Keratinocyte (primary cell): ENCODE results near the gene NHLRC1. TPM values are rescaled to one million over a fixed set of nuclear protein-coding genes. Genes with fewer than 3 reads are reported as not detected.
A peak's percentile ranks its signal among the peaks of the same experiment; 100 is the strongest.

Experiments
- DNase-seq: peaks from one replicate; pipeline ENCODE4 v3.0.0-alpha.2; 2011; ENCODE audit warnings: low read depth, missing footprints, low spot score
- FAIRE-seq: peaks from 2 replicates; lab custom pipeline; 2011; peaks lifted over from hg19 to GRCh38; lab: Jason Lieb, UNC
- H2AFZ ChIP-seq: 2 replicates; pipeline ENCODE4 v1.6.0; 2012; ENCODE audit warnings: low read length, control low read depth, inconsistent platforms; ENCODE audit not compliant: control insufficient read depth
- H3K27ac ChIP-seq: 2 replicates; pipeline ENCODE4 v1.5.1; 2011; ENCODE audit warnings: low read length; ENCODE audit not compliant: control insufficient read depth, insufficient read depth
- H3K27me3 ChIP-seq: 3 replicates; pipeline ENCODE4 v1.6.0; 2011; ENCODE audit warnings: low read length; ENCODE audit not compliant: control insufficient read depth, insufficient read depth; ENCODE audit errors: extremely low read depth
- H3K36me3 ChIP-seq, 2 experiments: 2 replicates in 1 of 2; 3 replicates in 1 of 2; pipeline ENCODE4 v1.5.1; 2011; ENCODE audit warnings: low read length in 2 of 2, mild to moderate bottlenecking in 1 of 2; ENCODE audit not compliant: control insufficient read depth in 2 of 2, insufficient read depth in 2 of 2; ENCODE audit errors: extremely low read depth in 1 of 2
- H3K4me1 ChIP-seq: 3 replicates; pipeline ENCODE4 v1.5.1; 2011; ENCODE audit warnings: low read length; ENCODE audit not compliant: control insufficient read depth, insufficient read depth; ENCODE audit errors: extremely low read depth
- H3K4me2 ChIP-seq: 3 replicates; pipeline ENCODE4 v1.6.0; 2011; ENCODE audit warnings: low read depth, low read length; ENCODE audit not compliant: control insufficient read depth, insufficient read depth; ENCODE audit errors: extremely low read depth
- H3K4me3 ChIP-seq, 3 experiments: fragments of 200-600 bp in 1 of 3; sonication (generic) in 1 of 3; 2 replicates in 2 of 3; 3 replicates in 1 of 3; pipeline ENCODE4 v1.5.1; 2011 to 2016; ENCODE audit warnings: low read length in 3 of 3, mild to moderate bottlenecking in 3 of 3, control low read depth in 2 of 3, inconsistent platforms in 1 of 3, low read depth in 1 of 3, mixed read lengths in 1 of 3, mixed run types in 1 of 3, moderate library complexity in 1 of 3; ENCODE audit not compliant: control insufficient read depth in 2 of 3, insufficient read depth in 2 of 3; ENCODE audit errors: extremely low read depth in 1 of 3
- H3K79me2 ChIP-seq: 2 replicates; pipeline ENCODE4 v1.6.0; 2012; ENCODE audit warnings: low read length; ENCODE audit not compliant: control insufficient read depth, insufficient read depth
- H3K9ac ChIP-seq: 3 replicates; pipeline ENCODE4 v1.6.0; 2011; ENCODE audit warnings: low read length; ENCODE audit not compliant: control insufficient read depth, insufficient read depth; ENCODE audit errors: extremely low read depth
- H3K9me1 ChIP-seq: 3 replicates; pipeline ENCODE4 v1.6.0; 2011; ENCODE audit warnings: low read length; ENCODE audit not compliant: control insufficient read depth, insufficient read depth; ENCODE audit errors: extremely low read depth
- H3K9me3 ChIP-seq: 2 replicates; pipeline ENCODE4 v1.5.1; 2012; ENCODE audit warnings: low read depth, low read length; ENCODE audit not compliant: control insufficient read depth
- H4K20me1 ChIP-seq: 3 replicates; pipeline ENCODE4 v1.6.0; 2011; ENCODE audit warnings: low read length; ENCODE audit not compliant: control insufficient read depth, insufficient read depth; ENCODE audit errors: extremely low read depth
- EZH2 ChIP-seq: IDR thresholded peaks from one replicate; pipeline ENCODE4 v1.6.1; 2012; ENCODE audit warnings: inconsistent platforms, mild to moderate bottlenecking, low read length, moderate library complexity
- dilution Hi-C: fragments of 300-500 bp; cut with MboI; formaldehyde crosslinking; loops from one replicate; pipeline ENCODE4 v1.7.0; 2020; ENCODE audit warnings: low sequenced_read_pairs; ENCODE audit not compliant: extremely low pct_ligation_motif_present
- polyA plus RNA-seq, 5 experiments: library from polyadenylated mRNA; depleted of rRNA in 3 of 5; stranded (reverse) in 3 of 5; stranded (forward) in 1 of 5; unstranded in 1 of 5; fragments of >200 nt; gene quantifications; 1 replicate in 1 of 5; 2 replicates in 3 of 5; 3 replicates in 1 of 5; pipeline versions ENCODE4 v1.2.1 to v1.2.3, GENCODE V29; 2011 to 2012; ENCODE audit warnings: missing spikeins in 2 of 5, low read depth in 1 of 5, low replicate concordance in 1 of 5
- TF ChIP-seq, protein P1 (sequence below), 3 experiments: IDR thresholded peaks in 1 of 3; conservative IDR thresholded peaks in 1 of 3; optimal IDR thresholded peaks in 1 of 3; 2 replicates in 2 of 3; 3 replicates in 1 of 3; pipeline versions ENCODE3 to v1.5.1; 2011; ENCODE audit warnings: low read length in 3 of 3, mild to moderate bottlenecking in 3 of 3, moderate library complexity in 2 of 3, control low read depth in 1 of 3, inconsistent platforms in 1 of 3; ENCODE audit not compliant: insufficient read depth in 2 of 3; ENCODE audit errors: extremely low read depth in 1 of 3

Gene NHLRC1
- polyA plus RNA-seq, 1 donor (not counting 4 experiments of a cell fraction or from before 2014, with no cell fraction given): 1.2 TPM

DNA sequence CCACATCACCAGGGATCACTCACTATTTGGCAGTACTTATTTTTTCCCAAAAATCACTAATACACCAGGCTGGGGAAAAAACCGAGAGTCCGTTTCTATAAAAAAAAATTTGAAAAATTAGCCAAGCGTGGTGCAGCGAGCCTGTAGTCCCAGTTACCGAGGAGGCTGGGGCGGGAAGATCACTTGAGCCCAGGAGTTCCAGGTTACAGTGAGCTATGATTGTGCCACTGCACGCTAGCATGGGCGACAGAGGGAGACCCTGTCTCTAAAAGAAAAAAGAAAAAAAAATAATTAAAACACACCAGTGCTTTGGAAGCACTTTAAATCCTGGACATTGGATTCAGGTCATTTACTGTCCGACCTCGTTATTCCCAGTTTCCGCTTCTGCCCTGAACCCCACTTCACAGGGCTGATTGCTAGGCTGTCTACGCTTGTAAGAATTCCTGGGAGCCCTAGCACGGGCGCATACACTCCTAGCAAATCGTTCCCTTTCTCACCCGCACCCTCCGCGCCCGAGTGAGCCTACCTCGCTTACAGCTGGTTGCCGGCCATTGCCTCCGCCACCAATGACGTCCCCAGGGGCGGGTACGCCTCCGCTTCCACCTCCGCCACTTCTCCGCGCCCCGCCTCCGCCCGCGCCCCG, 32.2 kb upstream of the NHLRC1 start, which contains the start of gene TPMT:
Gene TPMT (minus strand): TSS at position 571 of the 643 bp plus-strand sequence. CDS start 5,950 bp downstream, outside the sequence.
- TF ChIP-seq, protein P1, sequence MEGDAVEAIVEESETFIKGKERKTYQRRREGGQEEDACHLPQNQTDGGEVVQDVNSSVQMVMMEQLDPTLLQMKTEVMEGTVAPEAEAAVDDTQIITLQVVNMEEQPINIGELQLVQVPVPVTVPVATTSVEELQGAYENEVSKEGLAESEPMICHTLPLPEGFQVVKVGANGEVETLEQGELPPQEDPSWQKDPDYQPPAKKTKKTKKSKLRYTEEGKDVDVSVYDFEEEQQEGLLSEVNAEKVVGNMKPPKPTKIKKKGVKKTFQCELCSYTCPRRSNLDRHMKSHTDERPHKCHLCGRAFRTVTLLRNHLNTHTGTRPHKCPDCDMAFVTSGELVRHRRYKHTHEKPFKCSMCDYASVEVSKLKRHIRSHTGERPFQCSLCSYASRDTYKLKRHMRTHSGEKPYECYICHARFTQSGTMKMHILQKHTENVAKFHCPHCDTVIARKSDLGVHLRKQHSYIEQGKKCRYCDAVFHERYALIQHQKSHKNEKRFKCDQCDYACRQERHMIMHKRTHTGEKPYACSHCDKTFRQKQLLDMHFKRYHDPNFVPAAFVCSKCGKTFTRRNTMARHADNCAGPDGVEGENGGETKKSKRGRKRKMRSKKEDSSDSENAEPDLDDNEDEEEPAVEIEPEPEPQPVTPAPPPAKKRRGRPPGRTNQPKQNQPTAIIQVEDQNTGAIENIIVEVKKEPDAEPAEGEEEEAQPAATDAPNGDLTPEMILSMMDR (optimal IDR thresholded peaks at IDR 0.05 in 1 of 3, IDR thresholded peaks at IDR 0.05 in 1 of 3, conservative IDR thresholded peaks at IDR 0.05 in 1 of 3; ENCODE audit: extremely low read depth in 1 of 3, insufficient read depth in 2 of 3, low read length in 3 of 3): no peak
- no peak for TF ChIP-seq EZH2
- H3K9me3 ChIP-seq: no peaks in the 10 kb centered on the region
- H3K4me1 ChIP-seq: peaks cover 16% of the 10 kb centered on the region
- no peaks in the 10 kb centered on the region for H3K36me3 ChIP-seq
- FAIRE-seq (no peak), DNase-seq (no peak)
- peak within 1 kb of the TSS; percentile 91 for H2AFZ ChIP-seq
- no peaks in the 10 kb centered on the region for H4K20me1 ChIP-seq
- peak within 1 kb of the TSS; percentile 98 for H3K9ac ChIP-seq
- H3K79me2 ChIP-seq: peaks cover 8% of the 10 kb centered on the region
- H3K4me3 ChIP-seq: peak within 1 kb of the TSS; percentile 94 to 98 (median 95)
- H3K9me1 ChIP-seq: no peaks in the 10 kb centered on the region
- dilution Hi-C loops: no loop called here
- H3K4me2 ChIP-seq: peak within 1 kb of the TSS; percentile 90
- no peaks in the 10 kb centered on the region for H3K27me3 ChIP-seq
- H3K27ac ChIP-seq: peak within 1 kb of the TSS; percentile 98

DNA sequence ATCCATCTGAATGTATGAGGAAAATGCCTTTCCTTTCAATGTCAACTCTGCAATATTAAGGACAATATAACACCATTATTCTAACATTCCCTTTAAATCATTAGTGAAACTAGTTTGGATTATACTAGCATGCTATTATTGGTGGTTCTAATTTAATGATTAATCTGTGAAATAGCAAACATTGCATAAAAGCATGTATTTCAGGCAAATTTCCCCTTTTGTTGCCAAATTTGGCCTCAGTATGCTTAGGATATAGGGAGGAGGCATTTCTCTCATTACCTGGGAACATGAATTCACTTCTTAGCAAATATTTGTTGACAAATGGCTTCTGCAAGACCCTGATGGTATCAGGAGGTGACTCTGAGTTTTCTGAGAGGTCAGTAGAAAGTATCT, 30.8 kb upstream of the NHLRC1 start:
- TF ChIP-seq EZH2: no peak
- TF ChIP-seq, protein P1 (optimal IDR thresholded peaks at IDR 0.05 in 1 of 3, IDR thresholded peaks at IDR 0.05 in 1 of 3, conservative IDR thresholded peaks at IDR 0.05 in 1 of 3; ENCODE audit: extremely low read depth in 1 of 3, insufficient read depth in 2 of 3, low read length in 3 of 3): no peak
- no peak overlapping the region for H2AFZ ChIP-seq
- H3K9me3 ChIP-seq: no peaks in the 10 kb centered on the region
- H3K9me1 ChIP-seq: no peaks in the 10 kb centered on the region
- H3K36me3 ChIP-seq: no peaks in the 10 kb centered on the region
- no peaks in the 10 kb centered on the region for H3K27me3 ChIP-seq
- dilution Hi-C loops: no loop called here
- H4K20me1 ChIP-seq: no peaks in the 10 kb centered on the region
- H3K79me2 ChIP-seq: peaks cover 8% of the 10 kb centered on the region
- peak overlapping the region; percentile 98 for H3K27ac ChIP-seq
- peak overlapping the region; percentile 1 to 94 (median 92) for H3K4me3 ChIP-seq
- peaks cover 20% of the 10 kb centered on the region for H3K4me1 ChIP-seq
- H3K4me2 ChIP-seq: peak overlapping the region; percentile 81
- H3K9ac ChIP-seq: peak overlapping the region; percentile 98
- DNase-seq: no peak
- no peak for FAIRE-seq
